ENCODE results near the gene HMGB4. TPM values are rescaled to one million over a fixed set of nuclear protein-coding genes. Genes with fewer than 3 reads are reported as not detected.

Gene HMGB4
- total and polyA plus RNA-seq, 12 donors, result not detected

GRCh38 chr1:33828654-33829053 is 35.2 kb upstream of the HMGB4 start:
- DNase-seq (no peak), ATAC-seq (no peak)
- intact Hi-C loops (cut with DNase I), result no loop called here
- H3K27me3 ChIP-seq, result peaks cover 0 to 15% (median 0%) of the 10 kb centered on the region in 7 donors
- no peak for TF ChIP-seq CTCF (IDR thresholded peaks at IDR 0.05)
- H3K9me3 ChIP-seq, result no peaks in the 10 kb centered on the region
- no peaks in the 10 kb centered on the region for H3K4me1 ChIP-seq
- 85 to 86% methylated on average over 5 of the region's 5 CpGs for WGBS, 2 donors
- no peaks in the 10 kb centered on the region for H3K36me3 ChIP-seq
- H3K4me3 ChIP-seq, result no peak overlapping the region
- no peak overlapping the region for H3K27ac ChIP-seq

GRCh38 chr1:33836911-33837310 is 27.0 kb upstream of the HMGB4 start:
- intact Hi-C loops (cut with DNase I), result no loop called here
- Histone ChIP-seq H3K27ac (no peak overlapping the region), H3K4me3 (no peak overlapping the region), H3K4me1 (no peaks in the 10 kb centered on the region), H3K36me3 (no peaks in the 10 kb centered on the region), H3K9me3 (peaks cover 0 to 5% (median 0%) of the 10 kb centered on the region in 11 donors), H3K27me3 (peaks cover 0 to 5% (median 0%) of the 10 kb centered on the region in 7 donors)
- no peak for ATAC-seq
- no peak for DNase-seq
- 90 to 94% methylated on average over 4 of the region's 4 CpGs for WGBS, 2 donors
- TF ChIP-seq CTCF (IDR thresholded peaks at IDR 0.05), result no peak

- DNase-seq (no peak), ATAC-seq (no peak)
- 85 to 90% methylated on average over 3 of the region's 3 CpGs for WGBS, 2 donors
- intact Hi-C loops (cut with DNase I), result no loop called here
- no peak overlapping the region for H3K4me3 ChIP-seq
- no peaks in the 10 kb centered on the region for H3K4me1 ChIP-seq
- H3K27me3 ChIP-seq, result peaks cover 0 to 5% (median 0%) of the 10 kb centered on the region in 7 donors
- peaks cover 0 to 5% (median 0%) of the 10 kb centered on the region in 11 donors for H3K9me3 ChIP-seq
- H3K27ac ChIP-seq, result no peak overlapping the region
- no peaks in the 10 kb centered on the region for H3K36me3 ChIP-seq
- TF ChIP-seq CTCF (IDR thresholded peaks at IDR 0.05), result no peak
These were observed 26.2 kb upstream of the HMGB4 start for GRCh38 chr1:33837635-33838034.

GRCh38 chr1:33841494-33841893 is 22.4 kb upstream of the HMGB4 start:
- H3K36me3 ChIP-seq, result no peaks in the 10 kb centered on the region
- H3K4me1 ChIP-seq, result no peaks in the 10 kb centered on the region
- intact Hi-C loops (cut with DNase I), result no loop called here
- H3K4me3 ChIP-seq, result no peak overlapping the region
- DNase-seq (no peak), ATAC-seq (no peak)
- 68 to 79% methylated on average over 1 of the region's 1 CpG for WGBS, 2 donors
- H3K27me3 ChIP-seq, result peaks cover 0 to 5% (median 0%) of the 10 kb centered on the region in 7 donors
- H3K9me3 ChIP-seq, result peaks cover 0 to 5% (median 0%) of the 10 kb centered on the region in 11 donors
- TF ChIP-seq CTCF (IDR thresholded peaks at IDR 0.05), result no peak
- no peak overlapping the region for H3K27ac ChIP-seq

Measured in heart right ventricle (tissue), 16 donors.